IMR-90 (cell line): ENCODE results near the gene ATPAF2. TPM values are rescaled to one million over a fixed set of nuclear protein-coding genes. Genes with fewer than 3 reads are reported as not detected.

ENCODE experiments used
- ATAC-seq: fragments of 200-7000 bp; cut with Tn5 transposase; 2 replicates; pipeline ENCODE4 v1.9.1; 2020; ENCODE audit warnings: low read depth, mild to moderate bottlenecking, moderate library complexity
- BruUV-seq: library from RNA; stranded (reverse); fragments of 400-500 nt; replicated peaks from 2 replicates; lab custom pipeline; 2021; lab: Mats Ljungman, UMichigan
- CTCF ChIA-PET: fragments of 300-600 bp; formaldehyde crosslinking; extraction: SDS; loops from one replicate; lab custom pipeline; 2021; ENCODE audit warnings: antibody characterized with exemption; lab: Yijun Ruan, JAX
- POLR2A ChIA-PET: fragments of 300-600 bp; sonication (Branson Sonifier 250); formaldehyde crosslinking; loops from one replicate; lab custom pipeline; 2022; ENCODE audit warnings: antibody characterized with exemption; ENCODE audit not compliant: unreplicated experiment; lab: Charles Lee
- DNase-seq: peaks from one replicate; pipeline ENCODE4 v3.0.0; 2013
- H2AFZ ChIP-seq: replicated peaks from 2 replicates; pipeline ENCODE3; 2013; ENCODE audit warnings: low read length, mild to moderate bottlenecking; ENCODE audit not compliant: poor library complexity
- H2AK5ac ChIP-seq: 2 replicates; pipeline ENCODE4 v1.6.1; 2013; ENCODE audit warnings: low read depth, low read length, inconsistent platforms
- H2AK9ac ChIP-seq: replicated peaks from 2 replicates; pipeline ENCODE3; 2013; ENCODE audit warnings: mild to moderate bottlenecking, low read depth, low read length, moderate library complexity; ENCODE audit not compliant: poor library complexity
- H2BK120ac ChIP-seq: 2 replicates; pipeline ENCODE4 v1.6.1; 2013; ENCODE audit warnings: low read depth, low read length, inconsistent platforms
- H2BK15ac ChIP-seq: 3 replicates; pipeline ENCODE4 v1.6.1; 2013; ENCODE audit warnings: low read depth, low read length, inconsistent platforms
- H2BK20ac ChIP-seq: 2 replicates; pipeline ENCODE4 v1.6.1; 2013; ENCODE audit warnings: low read depth, mild to moderate bottlenecking, inconsistent platforms, low read length, moderate library complexity
- H2BK5ac ChIP-seq: 2 replicates; pipeline ENCODE4 v1.6.1; 2013; ENCODE audit warnings: mild to moderate bottlenecking, low read depth, low read length, inconsistent platforms; ENCODE audit not compliant: poor library complexity, severe bottlenecking
- H3K14ac ChIP-seq: replicated peaks from 2 replicates; pipeline ENCODE4 v1.6.1; 2013; ENCODE audit warnings: low read depth, low read length, inconsistent platforms
- H3K18ac ChIP-seq: 2 replicates; pipeline ENCODE4 v1.6.1; 2013; ENCODE audit warnings: low read depth, low read length, control low read depth
- H3K23ac ChIP-seq: 2 replicates; pipeline ENCODE4 v1.6.1; 2013; ENCODE audit warnings: low read depth, low read length, inconsistent platforms
- H3K27ac ChIP-seq: 2 replicates; pipeline ENCODE4 v1.5.1; 2013; ENCODE audit warnings: mild to moderate bottlenecking, control low read depth, low read length; ENCODE audit not compliant: insufficient read depth
- H3K27me3 ChIP-seq: 2 replicates; pipeline ENCODE4 v1.6.1; 2013; ENCODE audit warnings: low read length; ENCODE audit not compliant: control insufficient read depth, insufficient read depth
- H3K36me3 ChIP-seq: 2 replicates; pipeline ENCODE4 v1.6.1; 2013; ENCODE audit warnings: low read length, mixed read lengths; ENCODE audit not compliant: control insufficient read depth, insufficient read depth
- H3K4ac ChIP-seq: 2 replicates; pipeline ENCODE4 v1.6.1; 2013; ENCODE audit warnings: low read depth, low read length, inconsistent platforms
- H3K4me1 ChIP-seq: 2 replicates; pipeline ENCODE4 v1.6.1; 2013; ENCODE audit warnings: low read length, mixed read lengths; ENCODE audit not compliant: control insufficient read depth, insufficient read depth
- H3K4me2 ChIP-seq: 2 replicates; pipeline ENCODE4 v1.6.1; 2013; ENCODE audit warnings: low read depth, mild to moderate bottlenecking, control low read depth, low read length, moderate library complexity
- H3K4me3 ChIP-seq: 2 replicates; pipeline ENCODE4 v1.5.1; 2013; ENCODE audit warnings: low read depth, mild to moderate bottlenecking, control low read depth, low read length, moderate library complexity; ENCODE audit not compliant: insufficient read depth
- H3K56ac ChIP-seq: 2 replicates; pipeline ENCODE4 v1.6.1; 2013; ENCODE audit warnings: low read length, inconsistent platforms; ENCODE audit not compliant: insufficient read depth; ENCODE audit errors: extremely low read depth
- H3K79me1 ChIP-seq, 2 experiments: 2 replicates each; pipeline ENCODE4 v1.6.1; 2013; ENCODE audit warnings: low read length in 2 of 2, inconsistent platforms in 1 of 2, low read depth in 1 of 2
- H3K9ac ChIP-seq: 2 replicates; pipeline ENCODE4 v1.6.1; 2013; ENCODE audit warnings: low read depth, low read length, control low read depth
- H3K9me1 ChIP-seq: 2 replicates; pipeline ENCODE4 v1.6.1; 2013; ENCODE audit warnings: low read length, inconsistent platforms; ENCODE audit not compliant: insufficient read depth
- H3K9me3 ChIP-seq: 2 replicates; pipeline ENCODE4 v1.6.1; 2013; ENCODE audit warnings: low read length; ENCODE audit not compliant: control insufficient read depth, insufficient read depth
- H4K20me1 ChIP-seq: 2 replicates; pipeline ENCODE4 v1.6.1; 2013; ENCODE audit warnings: low read length, inconsistent platforms; ENCODE audit not compliant: insufficient read depth
- H4K5ac ChIP-seq: 2 replicates; pipeline ENCODE4 v1.6.1; 2013; ENCODE audit warnings: mild to moderate bottlenecking, low read depth, low read length, control low read depth
- H4K8ac ChIP-seq, 2 experiments: 2 replicates each; pipeline ENCODE4 v1.6.1; 2013; ENCODE audit warnings: low read depth in 2 of 2, low read length in 2 of 2, control low read depth in 1 of 2, inconsistent platforms in 1 of 2
- H4K91ac ChIP-seq: 2 replicates; pipeline ENCODE4 v1.6.1; 2013; ENCODE audit warnings: low read depth, low read length, inconsistent platforms; ENCODE audit not compliant: insufficient read depth
- CEBPB ChIP-seq: IDR thresholded peaks from 2 replicates; pipeline ENCODE4 v1.6.1; 2012; ENCODE audit warnings: low read depth, low read length, improper control_type of control experiment
- MAFK ChIP-seq: IDR thresholded peaks from 2 replicates; pipeline ENCODE4 v1.6.1; 2012; ENCODE audit warnings: low read depth, low read length, improper control_type of control experiment
- RAD21 ChIP-seq: IDR thresholded peaks from 2 replicates; pipeline ENCODE4 v1.6.1; 2012; ENCODE audit warnings: low read length, improper control_type of control experiment
- USF2 ChIP-seq: fragments of 150-350 bp; IDR thresholded peaks from 2 replicates; pipeline ENCODE4 v1.6.1; 2017; ENCODE audit warnings: mild to moderate bottlenecking, antibody characterized with exemption, low read length, low read depth
- WGBS, 2 experiments: methylation state at CpG; one replicate each; pipeline versions ENCODE4 v1.1.5 to v1.1.7; 2013; ENCODE audit warnings: missing lambda C conversion rate in 2 of 2; ENCODE audit not compliant: insufficient read length in 1 of 2; ENCODE audit errors: extremely low coverage in 2 of 2; 5-methylcytosine and 5-hydroxymethylcytosine counted together
- dilution Hi-C: fragments of 300-500 bp; cut with HindIII; formaldehyde crosslinking; loops from one replicate; pipeline ENCODE4 v1.14.3; 2018; ENCODE audit warnings: low sequenced_read_pairs; ENCODE audit not compliant: unreplicated experiment
- in situ Hi-C: fragments of 300-500 bp; cut with MboI; formaldehyde crosslinking; loops from 3 replicates; pipeline ENCODE4 v1.14.3; 2019; ENCODE audit warnings: low sequenced_read_pairs, inconsistent platforms, mixed read lengths
- intact Hi-C: fragments of 100-400 bp; cut with micrococcal nuclease; formaldehyde crosslinking; loops from 2 replicates; pipeline ENCODE4 v1.10.0; 2022
- polyA plus RNA-seq, 3 experiments: library from polyadenylated mRNA; depleted of rRNA; stranded (reverse); fragments of >200 nt; gene quantifications; 2 replicates each; pipeline ENCODE4 v1.2.3, GENCODE V29; 2012; ENCODE audit warnings: low replicate concordance in 1 of 3
- total RNA-seq: library from RNA; depleted of rRNA; stranded (reverse); fragments of >200 nt; gene quantifications from 2 replicates; pipeline ENCODE4 v1.2.3, GENCODE V29; 2012

The ATPAF2 gene
- total and polyA plus RNA-seq, 2 of the 4 experiments (the other 2 are of a cell fraction): 19.5 to 27.6 TPM

- Histone ChIP-seq H4K5ac (no peak overlapping the region), H2AK9ac (peak overlapping the region; percentile 16), H3K4me3 (no peak overlapping the region), H3K9me3 (0 out of 2 replicates have a peak, but pooled peaks cover 2% of the 10 kb centered on the region), H3K27me3 (peaks cover 18% of the 10 kb centered on the region), H2BK5ac (no peak overlapping the region), H3K9ac (no peak overlapping the region), H3K4ac (no peak overlapping the region), H2AK5ac (no peak overlapping the region), H3K9me1 (no peaks in the 10 kb centered on the region), H3K56ac (no peak overlapping the region), H3K18ac (no peak overlapping the region), H3K14ac (no peak overlapping the region), H4K20me1 (no peaks in the 10 kb centered on the region), H3K79me1 (no peaks in the 10 kb centered on the region), H2BK20ac (no peak overlapping the region), H2AFZ (no peak overlapping the region), H2BK15ac (no peak overlapping the region), H2BK120ac (no peak overlapping the region), H4K91ac (no peak overlapping the region), H3K4me2 (no peak overlapping the region), H3K27ac (no peak overlapping the region), H3K36me3 (no peaks in the 10 kb centered on the region), H4K8ac (no peak overlapping the region), H3K4me1 (peaks cover 2% of the 10 kb centered on the region; the same call in 1 of the 2 replicates), H3K23ac (no peak overlapping the region)
- no peak for TF ChIP-seq MAFK
- TF ChIP-seq USF2: no peak
- no peak for TF ChIP-seq RAD21
- no peak for TF ChIP-seq CEBPB
- WGBS, 2 experiments: 37% methylated on average over 4 of the region's 7 CpGs; no CpG with 5 or more reads in 1 of the 2 experiments
- ChIA-PET CTCF (no interaction called here), POLR2A (no interaction called here)
- no TSS peak for BruUV-seq
- intact Hi-C loops (no loop called here), dilution Hi-C loops (no loop called here), in situ Hi-C loops (no loop called here)
- DNase-seq (peak; percentile 19), ATAC-seq (peak; percentile 48)
These were observed 38.0 kb upstream of the ATPAF2 start for GRCh38 chr17:18076936-18077335.
